Measurements from ENCODE around the gene SPOCK1.

SPOCK1 gene

DNA sequence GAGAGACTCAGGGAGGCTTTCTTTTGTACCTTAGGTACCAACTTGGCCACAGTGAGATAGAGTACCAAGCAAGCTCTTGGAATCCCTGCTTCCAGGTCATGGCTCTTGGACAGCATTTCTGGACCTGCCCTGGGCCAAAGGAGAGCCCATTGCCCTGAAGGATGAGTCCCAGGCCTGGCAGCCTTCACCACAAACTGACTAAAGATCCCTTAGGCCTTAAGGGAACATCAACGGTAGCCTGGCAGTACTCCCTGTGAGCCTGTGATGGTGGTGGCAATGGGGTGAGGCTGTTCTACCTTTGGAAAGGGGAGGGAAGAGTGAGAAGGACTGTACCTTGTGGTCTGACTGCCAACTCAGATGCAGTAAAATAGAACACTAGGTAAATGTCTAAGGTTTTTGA, 334.6 kb downstream of the SPOCK1 start:
- FAIRE-seq (no peak), DNase-seq (ENCODE audit: low spot score) (no peak)

DNA sequence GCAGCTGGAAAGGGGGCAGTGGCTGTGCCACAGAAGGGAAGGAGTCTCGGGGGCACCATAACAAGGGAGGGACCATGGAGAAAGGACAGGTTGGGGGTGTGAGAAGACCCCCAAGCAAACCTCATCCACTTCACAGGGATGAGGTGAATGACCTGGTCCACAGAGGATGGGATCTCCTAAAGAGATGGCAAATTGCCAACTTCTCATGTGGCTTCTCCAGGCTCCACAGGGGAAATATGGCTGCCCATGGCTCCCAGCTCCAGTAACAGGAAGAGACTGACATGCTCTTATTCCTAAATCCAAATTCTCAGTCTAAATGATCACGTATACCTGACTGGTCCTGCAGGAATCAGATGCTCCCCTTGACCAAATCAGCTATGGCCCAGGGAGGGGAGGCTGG, 340.4 kb downstream of the SPOCK1 start:
- FAIRE-seq: no peak

DNA sequence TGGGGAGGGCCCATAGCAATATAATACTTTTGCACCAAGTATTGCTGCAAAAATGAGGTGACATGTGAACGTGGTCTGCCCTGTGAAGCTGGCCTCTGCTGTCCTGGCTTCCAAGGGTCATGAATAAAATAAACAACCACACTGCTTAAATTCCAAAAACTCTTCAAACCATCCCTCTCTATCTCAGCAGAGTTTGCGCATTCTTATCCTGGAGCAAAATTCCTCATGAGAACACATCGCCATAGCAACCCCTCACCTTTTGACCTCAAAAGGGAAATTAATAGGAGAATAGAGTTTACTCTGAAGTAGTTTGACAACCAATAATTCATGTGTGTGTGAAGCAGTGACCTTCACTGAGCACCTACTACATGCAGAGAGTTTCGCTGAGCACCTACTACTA, 342.9 kb downstream of the SPOCK1 start:
- DNase-seq (ENCODE audit: low spot score): no peak
- no peak for FAIRE-seq

More for the DNA sequence above, 340.4 kb downstream of the SPOCK1 start:
- DNase-seq (ENCODE audit: low spot score): no peak

DNA sequence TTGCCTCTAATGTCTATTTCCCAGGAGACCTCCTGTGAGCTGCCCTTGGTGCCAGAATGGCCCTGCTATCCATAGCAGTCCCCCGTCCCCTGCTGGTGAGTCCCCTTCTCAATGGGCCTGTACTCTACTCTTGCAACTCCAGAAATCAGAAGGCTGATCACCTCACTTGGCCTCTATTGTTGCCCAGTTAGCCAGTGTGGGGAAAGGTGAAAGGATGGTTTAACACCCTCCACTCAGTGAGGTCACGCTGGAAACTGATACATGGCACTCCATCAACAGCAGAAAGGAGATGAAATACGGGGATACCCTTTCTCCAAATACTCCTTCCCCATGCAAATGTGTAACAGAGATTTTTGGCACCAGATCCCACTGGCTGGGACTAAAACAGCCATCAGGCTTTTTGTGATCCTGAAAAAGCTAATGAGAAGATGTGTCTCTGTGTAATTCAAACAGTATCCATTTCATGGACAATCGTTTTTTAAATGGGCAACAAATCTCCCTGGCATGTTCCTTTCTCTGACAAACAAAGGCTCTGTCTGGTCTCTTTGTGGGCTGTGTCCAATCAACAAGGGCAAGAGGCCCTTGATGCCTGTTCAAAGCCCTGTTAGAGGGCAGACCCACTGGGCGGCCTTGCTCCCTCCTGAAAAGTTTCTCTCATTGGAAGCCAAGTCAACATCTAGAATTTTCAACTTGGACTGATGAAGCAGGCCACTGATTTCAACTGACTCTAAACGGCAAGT, 343.7 kb downstream of the SPOCK1 start:
- DNase-seq (ENCODE audit: low spot score): no peak
- FAIRE-seq: no peak

DNA sequence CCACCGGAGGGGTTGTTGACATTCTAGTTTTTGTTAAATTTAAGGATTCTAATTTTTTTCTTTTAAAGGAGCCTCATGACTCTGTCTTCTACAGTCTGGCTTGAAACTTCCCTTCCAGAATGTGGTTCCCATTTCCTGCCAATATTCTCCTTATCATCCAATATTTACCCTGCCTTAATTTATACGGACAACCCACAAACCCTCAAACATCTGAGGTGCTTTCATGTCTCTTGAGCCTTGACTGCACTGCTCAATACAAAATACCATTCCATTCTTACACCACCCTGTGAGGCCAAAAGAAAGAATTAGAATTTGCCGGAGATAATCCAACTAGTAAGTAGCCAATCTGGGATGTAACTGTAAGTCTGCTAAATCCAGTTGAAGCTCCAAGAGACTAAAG, 346.5 kb downstream of the SPOCK1 start:
- DNase-seq (ENCODE audit: low spot score): no peak
- FAIRE-seq: no peak

DNA sequence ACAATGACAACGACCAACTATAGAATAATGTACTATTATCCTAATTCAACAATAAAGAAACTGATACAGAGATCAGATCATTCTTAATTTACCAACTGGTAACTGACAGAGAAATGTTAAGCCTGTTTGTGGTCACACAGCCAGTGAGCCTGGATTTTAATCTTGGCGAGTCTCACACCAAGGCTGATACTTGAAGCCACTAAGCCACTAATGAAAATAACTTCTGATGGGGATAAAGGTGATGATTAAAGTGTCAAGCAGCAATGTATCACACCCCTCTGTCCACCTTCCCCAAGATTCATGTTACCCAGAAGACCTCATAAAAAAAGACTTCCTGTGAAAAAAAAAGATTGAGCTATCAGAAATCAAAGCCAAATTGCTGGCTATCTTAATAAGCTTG, 350.5 kb downstream of the SPOCK1 start:
- no peak for DNase-seq (ENCODE audit: low spot score)
- FAIRE-seq: no peak

DNA sequence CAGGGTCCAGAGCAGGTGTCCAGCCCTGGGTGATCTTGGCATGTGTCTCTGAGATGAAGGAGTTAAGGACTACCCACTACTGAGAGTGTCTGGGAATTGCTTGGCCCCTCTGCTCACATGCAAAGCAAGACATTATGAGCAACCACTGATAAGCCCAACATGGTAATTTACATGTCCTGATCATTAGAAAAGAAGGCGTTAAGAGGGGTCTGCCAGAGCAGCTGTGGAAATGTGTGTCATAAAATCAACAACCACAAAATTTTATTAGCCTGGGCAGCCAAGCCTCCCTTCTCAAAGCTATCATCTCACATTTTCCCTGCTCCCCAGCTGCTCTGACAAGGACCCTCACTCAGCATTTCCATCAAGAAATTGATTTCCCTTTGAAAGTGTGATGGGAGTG, 351.0 kb downstream of the SPOCK1 start:
- FAIRE-seq: no peak
- no peak for DNase-seq (ENCODE audit: low spot score)

DNA sequence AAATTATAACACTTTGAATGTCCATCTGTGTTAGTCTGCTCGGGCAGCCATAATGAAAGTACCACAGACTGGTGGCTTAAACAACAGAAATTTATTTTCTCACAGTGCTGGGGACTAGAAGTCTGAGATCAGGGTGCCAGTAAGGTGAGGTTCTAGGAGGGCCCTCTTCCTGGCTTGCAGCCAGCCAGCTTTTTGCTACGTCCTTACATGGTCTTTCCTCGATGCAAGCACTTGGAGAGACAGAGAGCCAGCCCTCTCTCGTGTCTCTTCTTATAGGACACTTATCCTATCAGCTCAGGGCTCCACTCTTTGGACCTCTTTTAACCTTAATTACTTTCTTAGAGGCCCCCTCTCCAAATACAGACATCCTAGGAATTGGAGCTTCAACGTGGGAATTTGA, 351.8 kb downstream of the SPOCK1 start:
- FAIRE-seq (no peak), DNase-seq (ENCODE audit: low spot score) (no peak)

DNA sequence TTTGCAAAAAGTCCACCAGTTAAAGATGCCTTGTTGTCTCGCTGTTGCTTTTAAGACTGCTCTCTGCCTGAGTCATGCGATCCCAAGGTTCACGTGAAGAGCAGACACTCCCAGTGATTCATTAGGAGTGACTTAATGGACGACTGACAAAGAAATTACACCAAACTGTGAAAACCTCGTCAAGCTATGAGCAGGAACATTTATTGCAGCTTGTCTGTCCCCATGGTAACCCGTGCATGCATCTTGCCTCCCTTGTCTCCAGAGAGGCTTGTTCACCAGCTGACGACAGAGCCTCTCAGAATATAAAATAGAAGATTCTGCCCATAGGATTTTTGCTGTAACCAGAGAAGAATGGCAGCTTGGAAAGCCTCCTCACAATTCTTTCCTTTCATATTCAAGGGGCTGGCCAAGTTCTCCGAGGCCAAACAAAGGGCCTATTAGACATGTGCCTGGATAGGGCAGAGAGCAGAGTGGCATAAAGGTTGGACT, 352.7 kb downstream of the SPOCK1 start:
- DNase-seq (ENCODE audit: low spot score): peak; percentile 60
- FAIRE-seq: no peak

DNA sequence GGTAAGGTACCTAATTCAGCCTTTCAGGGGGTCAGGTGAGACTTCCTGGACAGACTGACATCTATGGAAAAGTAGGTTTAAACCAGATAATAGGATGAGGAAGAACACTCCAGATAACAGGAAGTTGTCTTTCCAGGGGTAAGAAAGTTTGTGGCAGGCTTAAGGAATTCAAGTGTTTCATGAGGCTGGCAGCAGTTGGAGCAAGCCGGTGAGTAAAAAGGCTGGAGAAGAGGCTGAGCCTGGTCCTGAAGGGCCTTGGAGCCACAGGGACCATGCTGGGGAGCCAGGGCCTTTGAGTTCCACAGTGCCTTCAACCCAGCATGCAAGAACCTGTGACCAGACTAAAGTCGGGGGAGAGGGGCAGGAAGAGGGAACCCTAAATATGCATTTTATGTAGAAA, 353.4 kb downstream of the SPOCK1 start:
- FAIRE-seq (no peak), DNase-seq (ENCODE audit: low spot score) (no peak)

DNA sequence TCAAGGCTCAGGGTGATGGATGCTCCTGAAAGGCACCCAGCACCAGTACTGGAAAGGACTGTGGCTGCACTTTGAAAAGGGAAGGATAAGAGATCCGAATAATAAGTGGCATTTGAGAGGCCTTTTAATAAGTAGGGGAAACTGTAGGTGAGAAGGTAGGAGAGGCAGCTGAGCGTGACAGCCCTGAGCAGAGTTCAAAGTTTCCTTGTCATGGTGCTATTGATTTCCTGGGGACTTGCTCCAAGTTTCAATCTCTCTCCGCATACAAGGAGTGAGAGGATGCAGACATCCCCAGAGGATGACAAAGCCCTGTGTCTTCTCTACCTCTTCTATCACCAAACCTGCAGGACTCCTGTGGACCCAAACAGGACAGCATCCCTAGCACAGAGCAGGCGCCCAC, 354.5 kb downstream of the SPOCK1 start:
- DNase-seq (ENCODE audit: low spot score) (no peak), FAIRE-seq (no peak)

DNA sequence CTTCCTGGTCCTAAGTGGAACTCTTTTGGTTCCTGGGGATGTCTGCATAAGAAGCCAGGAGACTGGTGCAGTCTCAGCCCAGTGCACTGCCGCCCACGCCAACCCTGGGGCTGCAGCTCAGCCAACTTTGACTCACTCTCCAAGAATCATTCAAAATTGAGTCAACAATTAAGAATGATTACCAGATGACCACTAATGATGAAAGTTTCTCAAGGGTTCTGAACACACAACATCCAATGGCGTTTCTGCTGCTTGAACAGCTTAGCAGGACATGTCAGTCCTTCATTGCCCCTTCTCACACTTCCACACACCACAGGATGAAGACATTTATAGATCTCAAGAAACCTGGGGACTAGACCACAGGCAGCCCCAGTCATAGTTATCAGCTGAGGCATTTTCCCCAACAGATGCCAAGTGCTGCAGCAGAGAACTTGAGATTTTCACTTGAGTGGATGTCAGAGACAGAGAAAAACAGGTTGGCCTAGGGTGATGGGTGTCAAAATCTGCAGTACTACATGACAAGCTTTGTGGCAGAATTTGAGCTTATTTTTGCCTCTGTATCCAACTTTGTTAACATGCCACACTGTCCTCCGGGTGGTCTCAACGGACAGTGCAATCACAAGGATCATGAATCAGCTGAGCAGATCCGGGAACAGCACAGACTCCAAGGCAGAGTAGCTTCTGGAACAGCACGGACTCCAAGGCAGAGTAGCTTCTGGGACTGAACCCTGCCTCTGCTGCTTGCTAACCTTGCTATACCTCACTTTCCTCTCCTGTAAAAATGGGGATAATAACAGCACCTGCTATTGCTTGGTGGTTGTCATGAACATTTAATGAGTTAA, 356.1 kb downstream of the SPOCK1 start:
- peak; percentile 44 for DNase-seq (ENCODE audit: low spot score)

DNA sequence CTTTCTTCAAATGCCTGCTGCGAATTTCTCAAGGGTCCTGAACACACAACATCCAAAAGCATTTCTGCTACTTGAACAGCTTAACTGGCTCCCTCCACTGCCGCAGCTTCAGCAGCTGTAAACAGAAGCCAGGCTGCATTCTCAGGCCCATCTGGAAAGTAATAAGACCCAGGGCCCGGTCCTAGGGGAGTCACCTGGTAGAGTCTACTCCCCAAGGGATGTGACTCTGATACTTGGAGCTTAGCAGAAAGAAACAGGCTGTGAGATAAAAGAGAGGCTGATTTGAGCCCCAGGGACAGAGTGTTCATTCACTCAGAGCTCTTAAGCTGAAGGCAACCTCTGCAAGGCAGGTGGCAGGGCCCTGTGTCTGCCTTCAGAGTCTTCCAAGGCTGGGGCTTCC, 356.8 kb downstream of the SPOCK1 start:
- FAIRE-seq (no peak), DNase-seq (ENCODE audit: low spot score) (no peak)

More for the DNA sequence above, 356.1 kb downstream of the SPOCK1 start:
- FAIRE-seq: no peak

DNA sequence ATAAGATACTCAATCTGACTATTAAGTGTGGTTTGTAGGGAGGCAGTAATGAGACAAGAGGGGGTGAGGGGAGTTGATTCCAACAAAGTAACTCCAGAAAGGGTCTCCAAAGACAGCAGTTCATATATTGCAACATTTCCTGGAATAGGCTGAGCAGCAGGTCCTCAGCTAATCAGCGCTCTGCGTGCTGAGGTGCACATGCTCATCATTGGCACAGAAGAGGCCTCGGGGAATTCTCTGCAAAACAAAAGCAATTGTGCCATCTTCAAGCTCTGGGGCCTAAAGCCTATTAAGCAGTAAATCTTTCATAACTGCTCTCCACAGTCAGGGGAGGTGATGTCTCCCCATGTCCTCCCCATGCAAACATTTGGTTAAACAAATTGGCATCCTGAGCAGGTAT, 357.3 kb downstream of the SPOCK1 start:
- no peak for FAIRE-seq
- no peak for DNase-seq (ENCODE audit: low spot score)

DNA sequence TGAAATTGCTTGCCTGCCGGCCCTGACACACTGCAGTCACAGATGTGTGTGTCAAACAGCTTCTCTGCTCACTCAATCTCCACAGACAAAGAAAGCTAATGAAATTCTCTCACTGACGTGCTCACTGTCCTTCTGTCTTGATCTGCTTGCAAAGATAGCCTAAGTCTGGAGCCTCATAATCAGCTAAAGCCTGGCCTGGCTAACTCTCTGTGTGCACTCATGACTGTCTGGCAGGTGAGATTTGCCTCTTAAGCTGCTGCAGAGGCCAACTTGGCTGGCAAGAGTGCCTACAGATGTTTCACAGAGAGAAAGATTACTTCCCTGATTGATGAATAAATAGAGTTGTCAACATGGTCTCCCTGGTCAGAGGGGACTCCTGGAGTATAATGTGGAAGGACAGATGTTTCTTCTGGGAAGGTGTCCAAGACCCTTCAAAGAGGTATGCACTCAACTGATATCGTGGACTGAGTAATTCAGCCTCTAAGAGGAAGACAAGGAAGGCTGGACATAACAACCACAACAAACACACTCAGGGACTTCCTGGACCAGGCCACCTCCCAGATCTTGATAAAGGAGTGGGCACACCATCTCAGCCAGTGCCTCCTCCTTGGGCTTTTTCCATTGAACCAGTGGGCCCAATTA, 362.0 kb downstream of the SPOCK1 start:
- no peak for FAIRE-seq
- DNase-seq (ENCODE audit: low spot score): no peak

DNA sequence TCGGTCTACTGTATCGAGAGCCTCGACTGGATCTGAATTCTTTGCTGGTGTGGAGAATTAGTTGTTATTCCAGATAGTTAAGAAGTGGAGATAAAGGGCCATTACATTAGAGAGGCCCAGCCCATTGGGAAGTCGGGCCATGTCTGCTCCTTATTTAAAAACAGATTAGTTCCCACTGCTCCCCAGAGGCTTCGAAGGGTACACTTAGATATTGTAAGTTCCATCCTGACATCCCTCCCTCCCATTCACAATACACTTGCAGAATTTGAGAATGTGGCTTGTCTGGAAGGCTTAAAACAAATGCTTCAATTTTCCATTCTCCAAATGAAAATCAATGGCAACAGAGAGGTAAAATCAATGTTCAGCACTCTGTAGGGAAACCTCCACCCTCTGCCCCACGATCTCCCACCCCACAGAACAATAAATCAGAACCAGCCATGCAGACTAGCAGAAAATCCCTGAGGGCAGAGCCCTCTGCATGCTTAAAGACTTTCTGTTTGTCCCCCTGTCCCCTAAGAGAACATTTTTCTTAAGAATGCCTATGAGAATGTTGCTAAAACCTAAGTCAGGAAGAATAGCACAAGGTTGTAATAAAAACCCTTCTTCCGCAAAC, 364.1 kb downstream of the SPOCK1 start:
- no peak for DNase-seq (ENCODE audit: low spot score)
- no peak for FAIRE-seq

DNA sequence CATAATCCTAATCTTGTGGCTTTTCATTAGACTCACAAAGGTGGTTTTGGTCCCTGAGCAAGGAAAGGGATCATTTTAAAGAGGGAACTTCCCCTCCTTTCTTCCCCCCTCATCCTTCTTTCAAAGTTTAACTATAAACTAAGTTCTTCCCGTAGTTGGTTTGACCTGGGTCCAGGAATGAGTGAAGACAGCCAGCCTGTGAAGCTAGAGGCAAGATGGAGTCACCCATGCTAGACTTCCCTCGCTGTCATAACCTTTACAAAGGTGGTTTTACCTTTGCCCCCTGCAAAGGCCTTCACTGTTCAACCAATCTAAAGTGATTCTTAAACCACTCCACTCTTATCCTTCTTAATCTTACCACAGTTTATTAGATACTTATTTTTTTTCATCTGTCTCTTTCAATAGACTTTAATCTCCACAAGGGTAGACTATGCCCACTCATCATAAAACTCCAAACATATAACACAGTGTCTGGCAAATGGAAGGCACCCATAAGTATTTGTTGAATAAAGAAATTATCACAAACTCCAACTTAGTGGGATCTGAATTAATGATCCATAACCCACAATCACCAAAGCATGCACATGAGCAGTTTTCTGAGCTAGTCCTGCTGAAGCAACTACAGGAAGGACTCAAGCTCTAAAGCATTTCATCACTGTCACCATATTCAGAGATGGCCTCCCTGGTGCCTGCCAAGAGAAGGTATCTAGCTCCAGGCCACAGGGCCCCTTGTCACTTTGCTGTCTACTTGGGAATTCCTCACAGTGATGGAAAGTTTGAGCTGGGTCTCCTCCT, 369.0 kb downstream of the SPOCK1 start:
- DNase-seq (ENCODE audit: low spot score) (no peak), FAIRE-seq (no peak)

DNA sequence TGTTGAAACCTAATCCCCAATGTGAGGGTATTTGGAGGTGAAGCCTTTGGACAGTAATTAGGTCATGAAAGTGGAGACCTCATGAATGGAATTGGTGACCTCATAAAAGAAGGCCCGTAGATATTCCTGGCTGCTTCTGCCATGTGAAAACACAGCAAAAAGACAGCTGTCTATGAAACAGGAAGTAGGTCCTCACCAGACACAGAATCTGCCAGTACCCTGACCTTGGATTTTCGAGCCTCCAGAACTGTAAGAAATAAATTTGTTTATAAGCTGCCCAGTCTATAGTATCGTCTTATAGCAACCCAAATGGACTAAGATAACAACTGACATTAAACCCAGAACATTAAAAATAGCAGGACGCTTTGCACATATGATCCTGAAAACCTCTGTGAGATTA, 371.1 kb downstream of the SPOCK1 start:
- FAIRE-seq (no peak), DNase-seq (ENCODE audit: low spot score) (no peak)

DNA sequence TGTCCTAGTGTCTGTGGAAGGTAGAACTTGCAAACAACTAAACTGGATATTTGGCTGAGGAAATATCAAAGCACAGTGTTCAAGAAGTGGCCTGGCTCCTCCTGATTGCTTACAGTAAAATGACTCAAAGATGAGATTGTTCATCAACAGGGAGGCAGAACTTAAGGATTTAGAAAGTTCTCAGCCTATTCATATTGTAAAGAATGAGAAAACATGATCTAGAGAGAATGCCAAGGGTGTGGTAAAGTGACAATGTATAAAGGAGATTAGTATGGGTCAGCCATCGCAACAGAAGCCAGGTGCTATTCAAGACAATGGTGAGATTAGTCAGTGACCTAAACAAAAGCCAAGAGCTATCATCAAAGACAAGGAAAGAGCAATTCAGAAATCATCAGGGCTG, 372.3 kb downstream of the SPOCK1 start:
- FAIRE-seq (no peak), DNase-seq (ENCODE audit: low spot score) (no peak)

DNA sequence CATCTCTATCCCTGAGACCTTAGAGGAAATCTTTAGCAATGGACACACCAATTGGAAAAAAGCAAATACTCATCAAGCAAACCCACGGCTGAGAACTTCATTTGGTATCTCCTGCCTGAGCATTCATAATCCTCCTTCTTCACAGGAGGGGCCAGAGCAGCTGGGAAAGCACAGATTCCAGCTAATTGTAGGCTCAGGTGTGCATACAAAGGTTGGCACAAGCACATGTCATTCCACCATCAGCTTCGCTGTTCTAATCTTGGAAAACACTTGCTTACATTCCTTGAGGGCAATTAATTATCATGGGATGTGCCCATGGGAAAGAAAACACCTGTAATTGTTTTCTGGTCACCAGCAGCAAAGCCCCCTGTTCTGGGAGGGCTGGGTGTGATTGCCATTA, 376.6 kb downstream of the SPOCK1 start:
- FAIRE-seq: no peak
- DNase-seq (ENCODE audit: low spot score): no peak

DNA sequence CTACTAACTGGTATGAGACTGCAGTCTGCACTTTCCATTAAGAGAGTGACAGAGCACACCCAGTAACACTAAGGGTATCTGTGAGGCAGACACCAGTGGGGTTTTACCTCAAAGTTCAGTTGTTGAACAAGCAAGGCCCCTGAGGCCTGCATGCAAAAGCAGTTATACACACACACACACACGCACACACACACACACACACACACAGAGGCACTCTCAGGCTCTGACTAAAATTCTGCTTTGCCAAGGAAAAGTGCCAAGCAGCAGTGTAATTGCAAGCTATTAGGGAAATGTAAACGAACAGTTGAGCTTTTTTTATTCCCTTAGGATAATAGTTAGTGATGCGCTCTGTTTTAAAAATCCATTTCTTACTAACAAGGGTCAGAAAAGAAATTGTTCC, 377.1 kb downstream of the SPOCK1 start:
- DNase-seq (ENCODE audit: low spot score) (no peak), FAIRE-seq (no peak)
